HepG2 (cell line): ENCODE data around the gene TNXB. TPM values are rescaled to one million over a fixed set of nuclear protein-coding genes. Genes with fewer than 3 reads are reported as not detected.

Experiments
- ARID2 ChIP-seq: sonication (generic); formaldehyde crosslinking; IDR thresholded peaks from 2 replicates; pipeline ENCODE4 v1.8.1; 2022; ENCODE audit warnings: mild to moderate bottlenecking, missing genetic modification reagents, borderline replicate concordance
- CBX1 ChIP-seq: IDR thresholded peaks from one replicate; pipeline ENCODE4 v1.6.1; 2016; ENCODE audit warnings: antibody characterized with exemption, low read depth
- FOXC1 ChIP-seq: sonication (generic); formaldehyde crosslinking; IDR thresholded peaks from 2 replicates; pipeline ENCODE4 v1.8.0; 2022; ENCODE audit warnings: mild to moderate bottlenecking, missing genetic modification reagents, borderline replicate concordance
- HNF4A ChIP-seq: sonication (generic); formaldehyde crosslinking; IDR thresholded peaks from 2 replicates; pipeline ENCODE4 v1.4.0; 2020; ENCODE audit warnings: missing genetic modification reagents
- HOXA3 ChIP-seq: sonication (generic); formaldehyde crosslinking; IDR thresholded peaks from 2 replicates; pipeline ENCODE4 v1.5.0; 2020; ENCODE audit warnings: missing genetic modification reagents
- NFE2 ChIP-seq: sonication (generic); formaldehyde crosslinking; IDR thresholded peaks from 2 replicates; pipeline ENCODE4 v1.4.0; 2020; ENCODE audit warnings: missing genetic modification reagents
- POGK ChIP-seq: sonication (generic); formaldehyde crosslinking; conservative IDR thresholded peaks from 2 replicates; pipeline ENCODE4 v1.8.0; 2022; ENCODE audit warnings: mild to moderate bottlenecking, moderate library complexity, missing genetic modification reagents
- ZNF333 ChIP-seq: sonication (generic); formaldehyde crosslinking; IDR thresholded peaks from 2 replicates; pipeline ENCODE4 v1.4.0; 2020; ENCODE audit warnings: mild to moderate bottlenecking, missing genetic modification reagents, borderline replicate concordance
- polyA plus RNA-seq, 8 experiments: library from polyadenylated mRNA; depleted of rRNA in 3 of 8; stranded (reverse) in 7 of 8; unstranded in 1 of 8; fragments of >200 nt; fragmentation: Illumina TruSeq in 4 of 8; extraction: Trizol in 4 of 8; gene quantifications; 2 replicates each; pipeline versions ENCODE4 v1.2.1 to v1.2.3, GENCODE V29; 2011 to 2016; ENCODE audit warnings: low read depth in 4 of 8, missing spikeins in 1 of 8, mixed read lengths in 1 of 8; ENCODE audit not compliant: insufficient read depth in 1 of 8
- total RNA-seq, 5 experiments: library from RNA; depleted of rRNA; stranded (reverse); fragments of >200 nt; fragmentation: Illumina TruSeq; extraction: Trizol; gene quantifications; 2 replicates each; pipeline ENCODE4 v1.2.3, GENCODE V29; 2016; ENCODE audit warnings: low read depth in 1 of 5
- TF ChIP-seq, protein P1 (sequence below): sonication (generic); formaldehyde crosslinking; IDR thresholded peaks from 2 replicates; pipeline ENCODE4 v1.8.0; 2022; ENCODE audit warnings: missing genetic modification reagents, low read depth, mild to moderate bottlenecking, borderline replicate concordance
- TF ChIP-seq, protein P2 (sequence below): sonication (generic); formaldehyde crosslinking; IDR thresholded peaks from 2 replicates; pipeline ENCODE4 v1.5.0; 2020; ENCODE audit warnings: mild to moderate bottlenecking, missing genetic modification reagents
- TF ChIP-seq, protein P3 (sequence below): sonication (generic); formaldehyde crosslinking; IDR thresholded peaks from 2 replicates; pipeline ENCODE4 v1.4.0; 2020; ENCODE audit warnings: missing genetic modification reagents

Gene TNXB
- total and polyA plus RNA-seq, 2 of the 13 experiments (the other 11 are each of a cell fraction or from before 2014, with no cell fraction given) = 1.6 to 2.7 TPM

DNA sequence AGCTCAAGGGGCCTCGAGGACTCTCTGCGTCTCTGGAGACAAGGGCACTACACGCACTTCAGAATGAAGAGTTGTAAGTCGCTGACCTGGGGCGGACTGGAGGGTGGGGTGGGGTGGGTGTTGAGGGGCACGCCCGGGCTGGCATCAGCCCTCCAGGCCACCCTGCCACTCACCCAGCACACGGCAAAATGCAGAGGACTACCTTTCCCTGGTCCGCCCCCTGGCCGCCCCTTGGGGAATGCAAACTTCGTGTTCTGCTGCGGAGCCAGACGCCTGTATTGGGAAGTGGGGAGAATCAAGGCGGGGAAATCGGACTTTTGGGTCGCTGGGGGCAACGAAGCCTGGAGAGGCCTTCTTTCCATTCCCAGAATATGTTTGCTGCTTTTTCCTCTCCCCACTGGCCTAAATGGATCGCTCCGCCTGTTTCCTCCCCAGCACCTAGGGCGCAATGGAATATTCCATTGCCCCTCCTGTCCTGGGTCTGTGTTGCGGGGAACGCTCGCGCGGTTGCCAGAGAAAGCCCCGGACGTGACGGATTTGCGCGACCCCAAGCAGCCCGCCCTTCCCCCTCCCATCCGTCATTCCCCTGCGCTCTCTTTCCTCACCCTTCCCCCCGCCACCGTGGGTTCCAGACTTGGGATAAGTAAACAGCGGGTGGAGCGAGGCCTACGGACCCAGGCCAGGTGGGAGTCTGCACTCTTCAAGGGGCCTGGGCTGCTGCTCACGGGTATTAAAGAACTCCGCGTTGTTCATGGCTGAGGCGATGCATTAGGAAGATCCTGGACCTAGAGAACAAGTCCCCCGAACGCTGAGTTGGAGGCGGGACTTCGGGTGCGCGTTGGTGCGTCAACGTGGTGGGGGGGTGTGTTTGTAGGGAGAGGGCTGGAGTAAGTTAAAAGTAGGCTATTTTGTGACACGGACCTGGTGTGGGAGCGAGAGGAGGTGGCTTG lies 44.7 kb upstream of the TNXB start, which contains the start of gene PPT2 (continued):
- TF ChIP-seq, protein P1, sequence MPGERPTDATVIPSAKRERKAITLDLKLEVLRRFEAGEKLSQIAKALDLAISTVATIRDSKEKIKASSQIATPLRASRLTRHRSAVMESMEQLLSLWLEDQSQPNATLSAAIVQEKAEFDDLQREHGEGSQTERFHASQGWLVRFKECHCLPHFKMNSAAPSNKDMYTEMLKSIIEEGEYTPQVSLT (CRISPR knock-in tag) = no peak
- TF ChIP-seq CBX1 (no peak), ARID2 (CRISPR knock-in tag) (no peak), ZNF333 (CRISPR knock-in tag) (peak; percentile 71; the same call in 1 of the 2 replicates), POGK (no peak; the same call in 1 of the 2 replicates), HNF4A (CRISPR knock-in tag) (0 out of 2 replicates have a peak, but pooled peaks have one; percentile 29), NFE2 (CRISPR knock-in tag) (no peak), FOXC1 (CRISPR knock-in tag) (peak; percentile 78), HOXA3 (CRISPR knock-in tag) (peak; percentile 89)
- TF ChIP-seq, protein P2, sequence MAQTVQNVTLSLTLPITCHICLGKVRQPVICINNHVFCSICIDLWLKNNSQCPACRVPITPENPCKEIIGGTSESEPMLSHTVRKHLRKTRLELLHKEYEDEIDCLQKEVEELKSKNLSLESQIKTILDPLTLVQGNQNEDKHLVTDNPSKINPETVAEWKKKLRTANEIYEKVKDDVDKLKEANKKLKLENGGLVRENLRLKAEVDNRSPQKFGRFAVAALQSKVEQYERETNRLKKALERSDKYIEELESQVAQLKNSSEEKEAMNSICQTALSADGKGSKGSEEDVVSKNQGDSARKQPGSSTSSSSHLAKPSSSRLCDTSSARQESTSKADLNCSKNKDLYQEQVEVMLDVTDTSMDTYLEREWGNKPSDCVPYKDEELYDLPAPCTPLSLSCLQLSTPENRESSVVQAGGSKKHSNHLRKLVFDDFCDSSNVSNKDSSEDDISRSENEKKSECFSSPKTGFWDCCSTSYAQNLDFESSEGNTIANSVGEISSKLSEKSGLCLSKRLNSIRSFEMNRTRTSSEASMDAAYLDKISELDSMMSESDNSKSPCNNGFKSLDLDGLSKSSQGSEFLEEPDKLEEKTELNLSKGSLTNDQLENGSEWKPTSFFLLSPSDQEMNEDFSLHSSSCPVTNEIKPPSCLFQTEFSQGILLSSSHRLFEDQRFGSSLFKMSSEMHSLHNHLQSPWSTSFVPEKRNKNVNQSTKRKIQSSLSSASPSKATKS (CRISPR knock-in tag) = no peak
- TF ChIP-seq, protein P3, sequence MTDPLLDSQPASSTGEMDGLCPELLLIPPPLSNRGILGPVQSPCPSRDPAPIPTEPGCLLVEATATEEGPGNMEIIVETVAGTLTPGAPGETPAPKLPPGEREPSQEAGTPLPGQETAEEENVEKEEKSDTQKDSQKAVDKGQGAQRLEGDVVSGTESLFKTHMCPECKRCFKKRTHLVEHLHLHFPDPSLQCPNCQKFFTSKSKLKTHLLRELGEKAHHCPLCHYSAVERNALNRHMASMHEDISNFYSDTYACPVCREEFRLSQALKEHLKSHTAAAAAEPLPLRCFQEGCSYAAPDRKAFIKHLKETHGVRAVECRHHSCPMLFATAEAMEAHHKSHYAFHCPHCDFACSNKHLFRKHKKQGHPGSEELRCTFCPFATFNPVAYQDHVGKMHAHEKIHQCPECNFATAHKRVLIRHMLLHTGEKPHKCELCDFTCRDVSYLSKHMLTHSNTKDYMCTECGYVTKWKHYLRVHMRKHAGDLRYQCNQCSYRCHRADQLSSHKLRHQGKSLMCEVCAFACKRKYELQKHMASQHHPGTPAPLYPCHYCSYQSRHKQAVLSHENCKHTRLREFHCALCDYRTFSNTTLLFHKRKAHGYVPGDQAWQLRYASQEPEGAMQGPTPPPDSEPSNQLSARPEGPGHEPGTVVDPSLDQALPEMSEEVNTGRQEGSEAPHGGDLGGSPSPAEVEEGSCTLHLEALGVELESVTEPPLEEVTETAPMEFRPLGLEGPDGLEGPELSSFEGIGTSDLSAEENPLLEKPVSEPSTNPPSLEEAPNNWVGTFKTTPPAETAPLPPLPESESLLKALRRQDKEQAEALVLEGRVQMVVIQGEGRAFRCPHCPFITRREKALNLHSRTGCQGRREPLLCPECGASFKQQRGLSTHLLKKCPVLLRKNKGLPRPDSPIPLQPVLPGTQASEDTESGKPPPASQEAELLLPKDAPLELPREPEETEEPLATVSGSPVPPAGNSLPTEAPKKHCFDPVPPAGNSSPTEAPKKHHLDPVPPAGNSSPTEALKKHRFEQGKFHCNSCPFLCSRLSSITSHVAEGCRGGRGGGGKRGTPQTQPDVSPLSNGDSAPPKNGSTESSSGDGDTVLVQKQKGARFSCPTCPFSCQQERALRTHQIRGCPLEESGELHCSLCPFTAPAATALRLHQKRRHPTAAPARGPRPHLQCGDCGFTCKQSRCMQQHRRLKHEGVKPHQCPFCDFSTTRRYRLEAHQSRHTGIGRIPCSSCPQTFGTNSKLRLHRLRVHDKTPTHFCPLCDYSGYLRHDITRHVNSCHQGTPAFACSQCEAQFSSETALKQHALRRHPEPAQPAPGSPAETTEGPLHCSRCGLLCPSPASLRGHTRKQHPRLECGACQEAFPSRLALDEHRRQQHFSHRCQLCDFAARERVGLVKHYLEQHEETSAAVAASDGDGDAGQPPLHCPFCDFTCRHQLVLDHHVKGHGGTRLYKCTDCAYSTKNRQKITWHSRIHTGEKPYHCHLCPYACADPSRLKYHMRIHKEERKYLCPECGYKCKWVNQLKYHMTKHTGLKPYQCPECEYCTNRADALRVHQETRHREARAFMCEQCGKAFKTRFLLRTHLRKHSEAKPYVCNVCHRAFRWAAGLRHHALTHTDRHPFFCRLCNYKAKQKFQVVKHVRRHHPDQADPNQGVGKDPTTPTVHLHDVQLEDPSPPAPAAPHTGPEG (CRISPR knock-in tag) = peak; percentile 90
